ENCODE results near the gene PRR9.

Gene PRR9

GRCh38 chr1:153265457-153265856, 48.1 kb downstream of the PRR9 start:
- no peak for DNase-seq (ENCODE audit: low read depth)

All from activated T-cell treated with anti-CD3 and anti-CD28 coated beads for 1 hour (primary cell).